ENCODE results near the gene KLB.

Gene KLB

DNA sequence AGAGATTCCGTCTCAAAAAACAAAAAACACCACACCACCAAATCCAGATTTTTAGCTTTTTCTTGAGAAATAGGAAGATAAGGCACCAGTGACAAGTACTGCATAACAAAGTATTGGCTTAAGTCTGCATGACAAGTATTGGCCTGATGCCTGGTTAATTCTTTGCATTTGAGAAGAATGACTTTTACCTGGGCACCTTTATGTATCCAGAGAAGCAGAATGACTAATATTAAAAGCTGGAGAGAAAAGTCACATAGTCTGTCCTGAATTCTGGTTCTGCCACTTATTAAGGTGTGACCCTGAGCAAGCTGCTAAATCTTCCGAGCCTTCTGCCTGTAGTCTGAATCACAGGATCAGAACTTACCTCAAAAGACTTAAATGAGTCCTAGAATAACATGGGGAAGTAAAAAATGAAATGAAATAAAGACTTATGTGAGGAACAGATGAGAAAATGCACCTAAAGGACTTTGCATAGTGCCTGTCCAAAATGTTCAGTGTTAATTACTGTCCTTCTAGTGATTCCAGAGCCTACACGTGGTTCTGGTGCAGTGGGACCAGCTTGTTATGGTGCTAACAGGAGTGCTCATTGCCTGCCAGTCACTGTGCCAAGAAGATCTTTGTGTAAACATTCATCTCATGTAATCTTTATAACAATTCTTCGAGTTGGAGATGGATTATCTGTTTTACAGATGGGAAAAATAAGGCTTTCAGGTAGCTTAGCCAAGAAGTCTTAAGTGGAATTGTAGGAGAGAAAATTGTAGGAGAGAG, 88.9 kb downstream of the KLB start:
- no peak for DNase-seq
- TF ChIP-seq GATA1 (IDR thresholded peaks at IDR 0.05; ENCODE audit: low read depth, low read length) (no peak), POLR2A (IDR thresholded peaks at IDR 0.05; ENCODE audit: low read length) (no peak)

DNA sequence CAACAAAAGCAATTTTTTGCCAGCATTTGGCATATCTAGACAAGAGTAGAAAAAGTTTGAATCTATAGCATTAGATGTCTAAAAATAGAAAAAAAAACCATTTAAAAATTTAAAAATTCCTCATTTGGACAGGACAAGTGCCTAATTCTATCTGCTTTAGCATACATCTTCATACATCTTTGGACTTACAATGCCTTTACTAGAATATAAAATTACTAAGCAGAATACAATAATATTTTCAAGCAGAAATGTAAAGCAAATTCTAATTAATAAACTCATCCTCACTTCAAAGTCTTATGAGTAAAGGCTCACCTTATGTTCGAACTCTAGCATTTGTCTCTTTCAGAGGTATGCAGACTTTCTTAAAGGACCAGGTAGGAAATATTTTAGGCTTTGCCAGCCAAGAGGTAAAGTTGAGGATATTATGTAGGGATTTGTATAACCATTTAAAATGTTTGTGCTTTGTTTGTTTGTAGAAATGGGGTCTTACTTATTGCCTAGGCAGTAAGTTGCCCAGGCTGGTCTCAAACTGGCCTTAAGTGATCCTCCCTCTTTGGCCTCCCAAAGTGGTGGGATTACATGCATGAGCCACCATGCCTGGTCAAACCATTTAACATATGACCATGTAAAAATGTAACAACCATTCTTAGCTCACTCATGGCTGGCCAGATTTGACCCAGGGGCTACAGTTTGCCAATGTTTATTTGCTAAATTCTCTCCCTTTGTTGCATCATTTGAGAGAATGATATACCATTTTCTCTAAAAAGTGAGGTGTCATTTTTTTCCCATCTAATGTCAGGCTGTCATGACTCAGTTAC, 91.4 kb downstream of the KLB start:
- TF ChIP-seq POLR2A (IDR thresholded peaks at IDR 0.05; ENCODE audit: low read length): no peak
- TF ChIP-seq GATA1 (IDR thresholded peaks at IDR 0.05; ENCODE audit: low read depth, low read length): no peak
- DNase-seq: peak; percentile 10 to 70

DNA sequence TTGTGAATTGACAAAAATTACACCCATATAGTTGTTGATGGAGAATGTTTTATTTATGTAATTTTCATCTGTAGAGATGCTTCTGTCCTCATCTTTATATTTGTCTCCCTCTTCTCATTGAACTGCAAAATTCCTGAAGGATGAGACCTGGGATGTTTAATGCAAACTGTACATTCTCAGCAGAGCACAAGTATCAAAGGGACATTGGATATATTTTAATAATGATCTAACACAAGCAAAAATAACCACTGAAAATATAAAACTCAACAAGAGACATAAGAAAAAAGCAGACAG, 91.9 kb downstream of the KLB start:
- no peak for DNase-seq
- no peak for TF ChIP-seq POLR2A (IDR thresholded peaks at IDR 0.05; ENCODE audit: low read length)
- TF ChIP-seq GATA1 (IDR thresholded peaks at IDR 0.05; ENCODE audit: low read depth, low read length): no peak

Data from erythroblast (primary cell).